SU-DHL-6 (cell line): ENCODE measurements around the gene C1orf50.

Source experiments
- H2AFZ ChIP-seq: fragments of 200-600 bp; sonication (generic); 2 replicates; pipeline ENCODE4 v1.6.1; 2014; ENCODE audit warnings: low read depth, mild to moderate bottlenecking, moderate library complexity, mixed read lengths, antibody characterized with exemption, low read length; ENCODE audit not compliant: severe bottlenecking
- H3F3A ChIP-seq: fragments of 200-600 bp; shearing (Covaris generic); 2 replicates; pipeline ENCODE4 v1.6.0; 2016; ENCODE audit warnings: antibody characterized with exemption, mild to moderate bottlenecking; ENCODE audit not compliant: insufficient read depth
- H3K27ac ChIP-seq: fragments of 200-600 bp; sonication (generic); 2 replicates; pipeline ENCODE4 v1.5.1; 2016; ENCODE audit warnings: low read depth, mild to moderate bottlenecking, low read length, moderate library complexity, mixed read lengths
- H3K27me3 ChIP-seq: fragments of 200-600 bp; sonication (generic), shearing (Covaris generic); 2 replicates; pipeline ENCODE4 v1.6.0; 2014; ENCODE audit warnings: mild to moderate bottlenecking, low read length
- H3K36me3 ChIP-seq: fragments of 200-600 bp; sonication (generic); 2 replicates; pipeline ENCODE4 v1.6.1; 2014; ENCODE audit warnings: mild to moderate bottlenecking, low read length, mixed read lengths
- H3K4me2 ChIP-seq: fragments of 300-600, 200-600 bp; shearing (Covaris generic), sonication (generic); 2 replicates; pipeline ENCODE4 v1.6.0; 2014; ENCODE audit warnings: low read length, low read depth, mild to moderate bottlenecking; ENCODE audit not compliant: poor library complexity, severe bottlenecking
- H3K4me3 ChIP-seq: fragments of 200-600 bp; sonication (generic); 2 replicates; pipeline ENCODE4 v1.5.1; 2014; ENCODE audit warnings: antibody characterized with exemption, low read length, mild to moderate bottlenecking, mixed read lengths; ENCODE audit not compliant: insufficient read depth, poor library complexity, severe bottlenecking
- H3K79me2 ChIP-seq: fragments of 200-600 bp; sonication (generic); 2 replicates; pipeline ENCODE4 v1.6.1; 2014; ENCODE audit warnings: mild to moderate bottlenecking, low read length, moderate library complexity; ENCODE audit not compliant: insufficient read depth
- H3K9ac ChIP-seq: fragments of 200-600 bp; sonication (generic); 2 replicates; pipeline ENCODE4 v1.7.0; 2014; ENCODE audit warnings: mild to moderate bottlenecking, low read length
- H3K9me2 ChIP-seq: fragments of 200-600 bp; sonication (generic); replicated peaks from 2 replicates; pipeline ENCODE4 v1.6.1; 2014; ENCODE audit warnings: low read length; ENCODE audit not compliant: insufficient read depth
- H3K9me3 ChIP-seq: fragments of 200-600 bp; sonication (generic); 2 replicates; pipeline ENCODE4 v1.6.1; 2014; ENCODE audit warnings: low read length, mixed read lengths; ENCODE audit not compliant: insufficient read depth
- H4K20me1 ChIP-seq: fragments of 200-600 bp; sonication (generic); 2 replicates; pipeline ENCODE4 v1.6.1; 2014; ENCODE audit warnings: low read depth, mild to moderate bottlenecking, antibody characterized with exemption, low read length, moderate library complexity, mixed read lengths
- CTCF ChIP-seq: fragments of 200-600 bp; sonication (generic); IDR thresholded peaks from one replicate; pipeline ENCODE4 v1.5.1; 2017; ENCODE audit warnings: antibody characterized with exemption, mild to moderate bottlenecking, low read length, moderate library complexity; ENCODE audit not compliant: insufficient read depth, poor library complexity, severe bottlenecking
- EZH2phosphoT487 ChIP-seq: fragments of 200-600 bp; sonication (generic), shearing (Covaris generic); conservative IDR thresholded peaks from 2 replicates; pipeline ENCODE4 v1.6.1; 2018; ENCODE audit warnings: mild to moderate bottlenecking, antibody characterized with exemption, low read length, moderate library complexity, mixed read lengths

The C1orf50 gene

GRCh38 chr1:42758641-42759040 lies 8.4 kb upstream of the C1orf50 start:
- Histone ChIP-seq H3F3A (0 out of 2 replicates have a peak, but pooled peaks cover 3% of the 10 kb centered on the region), H3K4me3 (no peak overlapping the region), H3K9me3 (no peaks in the 10 kb centered on the region), H3K79me2 (no peaks in the 10 kb centered on the region), H3K9ac (no peak overlapping the region), H2AFZ (no peak overlapping the region), H3K9me2 (no peaks in the 10 kb centered on the region), H4K20me1 (no peaks in the 10 kb centered on the region), H3K27ac (no peak overlapping the region), H3K36me3 (peaks cover 4% of the 10 kb centered on the region), H3K27me3 (no peaks in the 10 kb centered on the region), H3K4me2 (no peak overlapping the region)
- TF ChIP-seq EZH2phosphoT487 (no peak), CTCF (no peak)

GRCh38 chr1:42759114-42759513 lies 7.9 kb upstream of the C1orf50 start:
- Histone ChIP-seq H3K27ac (no peak overlapping the region), H3K9me2 (no peaks in the 10 kb centered on the region), H3K9ac (no peak overlapping the region), H3F3A (0 out of 2 replicates have a peak, but pooled peaks cover 3% of the 10 kb centered on the region), H3K4me2 (no peak overlapping the region), H3K9me3 (no peaks in the 10 kb centered on the region), H4K20me1 (no peaks in the 10 kb centered on the region), H2AFZ (no peak overlapping the region), H3K36me3 (peaks cover 4% of the 10 kb centered on the region), H3K4me3 (no peak overlapping the region), H3K27me3 (no peaks in the 10 kb centered on the region), H3K79me2 (no peaks in the 10 kb centered on the region)
- TF ChIP-seq CTCF: no peak
- TF ChIP-seq EZH2phosphoT487: no peak

DNA sequence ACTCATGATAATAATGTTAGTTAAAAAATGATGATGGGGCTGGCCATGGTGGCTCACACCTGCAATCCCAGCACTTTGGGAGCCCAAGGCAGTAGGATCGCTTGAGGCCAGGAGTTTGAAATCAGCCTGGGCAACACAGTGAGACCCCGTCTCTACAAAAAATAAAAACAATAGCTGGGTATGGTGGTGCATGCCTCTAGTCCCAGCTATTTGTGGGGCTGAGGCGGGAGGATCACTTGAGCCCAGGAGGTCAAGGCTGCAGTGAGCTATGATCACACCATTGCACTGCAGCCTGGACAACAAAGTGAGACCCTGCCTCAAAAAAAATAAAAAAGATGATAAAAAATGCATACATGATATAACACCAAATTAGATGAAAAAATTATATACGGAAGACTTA lies 5.5 kb upstream of the C1orf50 start:
- Histone ChIP-seq H4K20me1 (peaks cover 4% of the 10 kb centered on the region; the same call in 1 of the 2 replicates), H3F3A (0 out of 2 replicates have a peak, but pooled peaks cover 3% of the 10 kb centered on the region), H3K9me3 (no peaks in the 10 kb centered on the region), H3K9ac (no peak overlapping the region), H3K36me3 (peaks cover 4% of the 10 kb centered on the region), H2AFZ (no peak overlapping the region), H3K9me2 (no peaks in the 10 kb centered on the region), H3K4me2 (no peak overlapping the region), H3K27ac (no peak overlapping the region), H3K79me2 (peaks cover 17% of the 10 kb centered on the region; the same call in 1 of the 2 replicates), H3K4me3 (no peak overlapping the region), H3K27me3 (no peaks in the 10 kb centered on the region)
- TF ChIP-seq EZH2phosphoT487: no peak
- no peak for TF ChIP-seq CTCF

DNA sequence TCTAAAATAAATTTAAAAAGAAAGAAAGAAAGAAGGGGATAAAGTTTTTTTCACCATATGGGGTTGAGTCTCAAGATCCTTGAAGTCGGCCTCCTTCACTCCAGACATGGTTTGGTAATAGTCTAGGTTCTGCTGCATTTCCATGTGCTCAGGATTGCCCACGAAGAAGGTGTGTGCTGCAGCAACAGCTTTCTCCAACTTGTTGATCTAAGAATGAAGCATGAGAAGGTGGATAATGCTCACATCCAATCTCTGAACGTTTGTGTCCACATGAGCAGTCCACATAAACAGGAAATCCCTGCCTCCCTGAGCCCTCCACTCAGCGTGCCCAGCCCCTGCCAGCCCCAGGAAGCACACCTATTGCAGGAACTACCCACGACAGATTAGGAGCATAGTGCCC lies 4.8 kb upstream of the C1orf50 start:
- Histone ChIP-seq H4K20me1 (peaks cover 4% of the 10 kb centered on the region; the same call in 1 of the 2 replicates), H3K9me2 (no peaks in the 10 kb centered on the region), H3K27me3 (no peaks in the 10 kb centered on the region), H2AFZ (no peak overlapping the region), H3K4me2 (no peak overlapping the region), H3K9me3 (no peaks in the 10 kb centered on the region), H3K9ac (no peak overlapping the region), H3K79me2 (peaks cover 18% of the 10 kb centered on the region; the same call in 1 of the 2 replicates), H3K4me3 (no peak overlapping the region), H3K36me3 (peaks cover 4% of the 10 kb centered on the region), H3K27ac (no peak overlapping the region), H3F3A (0 out of 2 replicates have a peak, but pooled peaks cover 3% of the 10 kb centered on the region)
- TF ChIP-seq EZH2phosphoT487 (no peak), CTCF (no peak)
